Measurements from ENCODE around the gene PCED1B.

DNA sequence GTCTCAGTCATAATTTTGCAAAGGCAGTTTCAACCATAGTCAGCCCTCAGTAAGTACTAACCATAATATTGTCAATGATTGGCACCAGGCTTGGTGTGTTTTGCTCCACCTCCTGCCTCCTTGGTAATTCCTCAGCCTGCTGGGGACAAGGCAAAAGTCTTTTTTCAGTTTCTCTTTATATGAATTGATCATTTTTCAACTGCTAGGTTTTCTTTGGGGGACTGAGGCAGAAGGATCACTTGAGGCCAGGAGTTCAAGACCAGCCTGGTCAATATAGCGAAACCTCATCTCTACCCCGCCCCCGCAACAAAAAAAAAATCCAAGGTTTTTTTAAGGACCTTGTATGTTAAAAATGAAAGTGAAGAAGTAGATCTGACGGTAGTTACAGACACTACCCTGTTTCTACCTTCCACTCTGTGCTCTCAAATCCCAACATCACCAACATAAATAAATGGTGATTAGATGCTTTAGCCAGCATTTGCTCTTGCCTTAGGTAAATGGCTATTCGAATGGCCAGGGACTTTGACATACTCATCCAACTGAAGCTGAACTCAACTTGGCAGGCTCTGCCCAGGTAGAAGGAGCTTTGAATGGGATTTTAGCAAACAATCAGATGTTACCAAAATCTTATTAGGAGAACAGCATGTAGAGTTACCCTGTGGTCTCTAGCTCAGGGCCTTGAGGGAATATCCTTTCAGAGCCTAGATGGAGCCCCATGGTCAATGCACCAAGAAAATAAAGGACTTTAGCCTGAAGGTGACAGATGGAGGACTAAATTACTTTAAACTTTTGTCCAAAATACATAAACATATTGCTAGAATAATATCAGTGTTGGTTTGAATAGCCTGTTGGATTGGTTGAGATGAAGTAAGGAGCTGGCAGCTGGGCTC lies 127.3 kb downstream of the PCED1B start:
- no peak for TF ChIP-seq CTCF (IDR thresholded peaks at IDR 0.05)
- no peak for TF ChIP-seq EZH2 (IDR thresholded peaks at IDR 0.05; ENCODE audit: borderline replicate concordance, insufficient read depth, low read depth, low read length, poor library complexity, severe bottlenecking)
